PC-3 (cell line): Measurements from ENCODE around the gene MED8.

Source experiments
- CTCF ChIP-seq: fragments of 300-600 bp; sonication (generic); conservative IDR thresholded peaks from 2 replicates; pipeline ENCODE4 v1.5.1; 2017; ENCODE audit warnings: antibody characterized with exemption, low read depth, mild to moderate bottlenecking, low read length
- EZH2phosphoT487 ChIP-seq: fragments of 300-600 bp; sonication (generic); IDR thresholded peaks from 2 replicates; pipeline ENCODE4 v1.6.1; 2018; ENCODE audit warnings: mild to moderate bottlenecking, antibody characterized with exemption, low read length, borderline replicate concordance

GRCh38 chr1:43427941-43428340 is 38.3 kb upstream of the MED8 start:
- no peak for TF ChIP-seq CTCF
- no peak for TF ChIP-seq EZH2phosphoT487
